DMS 273 (cell line): ENCODE data around the gene CPNE4.

Experiments
- DNase-seq: peaks from one replicate; lab custom pipeline; 2025; ENCODE audit not compliant: unreplicated experiment; lab: John Stamatoyannopoulos, UW

Gene CPNE4

GRCh38 chr3:131705558-131706051 lies 329.2 kb downstream of the CPNE4 start:
- DNase-seq, result no peak

GRCh38 chr3:131705099-131705498 lies 329.7 kb downstream of the CPNE4 start:
- DNase-seq, result no peak

GRCh38 chr3:131704098-131704497 lies 330.7 kb downstream of the CPNE4 start:
- DNase-seq, result no peak

- no peak for DNase-seq
These were observed 332.7 kb downstream of the CPNE4 start for GRCh38 chr3:131702146-131702545.

- no peak for DNase-seq
These were observed 333.6 kb downstream of the CPNE4 start for GRCh38 chr3:131701153-131701770.

GRCh38 chr3:131699001-131699400 lies 335.8 kb downstream of the CPNE4 start:
- no peak for DNase-seq

GRCh38 chr3:131694376-131694775 lies 340.4 kb downstream of the CPNE4 start:
- no peak for DNase-seq

GRCh38 chr3:131692356-131692755 lies 342.5 kb downstream of the CPNE4 start:
- no peak for DNase-seq

- DNase-seq, result no peak
These were observed 344.0 kb downstream of the CPNE4 start for GRCh38 chr3:131690800-131691199.

- no peak for DNase-seq
These were observed 346.4 kb downstream of the CPNE4 start for GRCh38 chr3:131688370-131688769.

GRCh38 chr3:131669600-131669999 lies 365.2 kb downstream of the CPNE4 start:
- no peak for DNase-seq

GRCh38 chr3:131658771-131659170 lies 376.0 kb downstream of the CPNE4 start:
- DNase-seq, result no peak

- peak; percentile 6 for DNase-seq
These were observed 376.7 kb downstream of the CPNE4 start for GRCh38 chr3:131658115-131658514.

- no peak for DNase-seq
These were observed 379.6 kb downstream of the CPNE4 start for GRCh38 chr3:131655070-131655690.

GRCh38 chr3:131645638-131646037 lies 389.2 kb downstream of the CPNE4 start:
- no peak for DNase-seq

- no peak for DNase-seq
These were observed 398.5 kb downstream of the CPNE4 start for GRCh38 chr3:131636266-131636775.

- DNase-seq, result no peak
These were observed 404.0 kb downstream of the CPNE4 start for GRCh38 chr3:131630807-131631206.

GRCh38 chr3:131630097-131630496 lies 404.7 kb downstream of the CPNE4 start:
- no peak for DNase-seq

- DNase-seq, result no peak
These were observed 411.4 kb downstream of the CPNE4 start for GRCh38 chr3:131623431-131623830.

GRCh38 chr3:131622726-131623125 lies 412.1 kb downstream of the CPNE4 start:
- DNase-seq, result no peak

GRCh38 chr3:131620977-131621376 lies 413.8 kb downstream of the CPNE4 start:
- DNase-seq, result no peak

- no peak for DNase-seq
These were observed 415.0 kb downstream of the CPNE4 start for GRCh38 chr3:131619821-131620220.

- no peak for DNase-seq
These were observed 418.1 kb downstream of the CPNE4 start for GRCh38 chr3:131616719-131617118.
